Fibroblast of skin of left biceps (primary cell): ENCODE results near the gene IGFBPL1.
"Not testable (repeated sequence)": the region's sequence is repeated elsewhere in the genome, so short reads cannot be mapped to it uniquely, and the experiment has no call there.

Source experiments
- DNase-seq, 2 experiments: peaks; one replicate each; pipeline ENCODE4 v3.0.0-alpha.2; 2013; ENCODE audit warnings: low read depth in 2 of 2

The IGFBPL1 gene, protein sequence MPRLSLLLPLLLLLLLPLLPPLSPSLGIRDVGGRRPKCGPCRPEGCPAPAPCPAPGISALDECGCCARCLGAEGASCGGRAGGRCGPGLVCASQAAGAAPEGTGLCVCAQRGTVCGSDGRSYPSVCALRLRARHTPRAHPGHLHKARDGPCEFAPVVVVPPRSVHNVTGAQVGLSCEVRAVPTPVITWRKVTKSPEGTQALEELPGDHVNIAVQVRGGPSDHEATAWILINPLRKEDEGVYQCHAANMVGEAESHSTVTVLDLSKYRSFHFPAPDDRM

DNA sequence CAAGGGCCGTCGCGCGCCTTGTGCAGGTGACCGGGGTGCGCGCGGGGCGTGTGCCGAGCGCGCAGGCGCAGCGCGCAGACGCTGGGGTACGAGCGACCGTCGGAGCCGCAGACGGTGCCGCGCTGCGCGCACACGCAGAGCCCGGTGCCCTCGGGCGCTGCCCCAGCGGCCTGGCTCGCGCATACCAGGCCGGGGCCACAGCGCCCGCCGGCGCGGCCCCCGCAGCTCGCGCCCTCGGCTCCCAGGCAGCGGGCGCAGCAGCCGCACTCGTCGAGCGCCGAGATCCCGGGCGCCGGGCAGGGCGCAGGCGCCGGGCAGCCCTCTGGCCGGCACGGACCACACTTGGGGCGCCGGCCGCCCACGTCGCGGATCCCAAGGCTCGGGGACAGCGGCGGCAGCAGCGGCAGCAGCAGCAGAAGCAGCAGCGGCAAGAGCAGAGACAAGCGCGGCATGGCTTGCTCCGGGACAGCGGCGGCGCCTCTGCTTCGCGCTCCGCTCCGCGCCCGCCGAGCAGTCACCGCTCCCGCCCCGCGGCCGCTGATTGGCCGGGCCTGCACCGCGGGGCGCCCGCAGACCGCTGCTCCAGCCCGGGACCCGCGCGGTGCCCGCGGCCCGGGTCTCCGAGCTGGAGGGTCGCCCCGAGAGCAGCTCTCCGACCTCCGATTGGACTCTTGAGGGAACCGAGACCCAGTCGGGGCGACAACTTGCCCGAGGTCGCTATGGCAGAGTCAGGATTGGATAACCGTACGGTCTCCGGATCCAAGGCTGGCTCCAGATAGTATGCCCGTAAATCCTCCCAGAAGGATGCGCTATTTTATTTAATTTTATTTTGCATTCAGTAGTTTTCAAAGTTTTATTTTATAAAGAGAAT, at the start of gene IGFBPL1:
Gene IGFBPL1, minus strand, starts transcription at position 482 of the 871 bp plus-strand sequence. Its CDS starts 30 bp downstream, at position 452.
- DNase-seq = no peak

DNA sequence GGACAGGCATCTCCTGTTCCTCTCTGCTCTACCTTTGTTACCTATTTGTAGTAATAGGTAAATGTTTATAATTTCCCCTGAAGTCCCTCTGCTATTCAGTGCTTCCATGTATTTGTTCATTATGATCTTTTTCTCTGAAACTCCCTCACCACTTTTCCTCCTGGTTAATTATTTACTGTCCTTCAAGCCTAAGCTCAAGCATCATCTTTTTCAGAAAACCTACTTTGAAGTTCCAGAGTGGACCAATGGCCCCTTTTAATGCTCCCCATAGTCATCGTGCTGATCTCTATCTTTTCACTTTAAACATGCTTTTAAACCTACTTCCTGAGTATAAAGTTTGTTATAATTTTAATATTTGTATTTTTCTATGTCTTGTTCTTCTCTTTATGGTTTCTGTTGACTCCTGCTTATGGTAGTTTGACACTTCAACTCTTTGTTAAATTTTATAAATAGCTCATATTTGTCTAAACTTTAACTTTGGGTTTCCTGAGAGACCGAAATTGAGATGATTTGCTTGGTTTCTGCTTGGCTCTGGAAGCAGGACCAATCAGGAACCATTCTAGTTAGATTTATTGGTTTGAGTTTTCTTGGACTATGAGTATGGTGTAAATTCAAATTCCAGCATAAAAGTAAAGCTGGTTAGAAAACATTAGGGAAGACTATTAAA, 48.5 kb upstream of the IGFBPL1 start:
- DNase-seq = not testable (repeated sequence)

DNA sequence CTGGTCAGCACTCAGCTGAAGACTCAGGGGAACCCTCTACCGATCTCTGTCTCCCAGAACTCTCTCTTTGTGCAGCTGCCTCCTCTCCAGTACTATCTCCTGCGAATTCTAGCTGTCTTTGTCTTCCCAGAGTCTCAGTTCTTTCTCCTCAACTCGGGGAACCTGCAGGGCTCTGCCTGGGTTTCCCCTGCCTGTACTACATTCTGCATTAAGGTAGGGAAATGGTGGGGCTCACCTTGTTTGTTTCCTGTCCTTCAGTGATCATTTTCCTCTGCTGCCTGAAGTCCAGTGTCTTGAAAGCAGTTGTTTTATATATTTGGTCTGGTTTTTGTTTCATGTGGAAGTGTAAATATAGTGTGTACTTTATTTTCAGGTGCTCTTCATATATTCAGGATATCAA, 43.1 kb upstream of the IGFBPL1 start:
- no peak for DNase-seq

DNA sequence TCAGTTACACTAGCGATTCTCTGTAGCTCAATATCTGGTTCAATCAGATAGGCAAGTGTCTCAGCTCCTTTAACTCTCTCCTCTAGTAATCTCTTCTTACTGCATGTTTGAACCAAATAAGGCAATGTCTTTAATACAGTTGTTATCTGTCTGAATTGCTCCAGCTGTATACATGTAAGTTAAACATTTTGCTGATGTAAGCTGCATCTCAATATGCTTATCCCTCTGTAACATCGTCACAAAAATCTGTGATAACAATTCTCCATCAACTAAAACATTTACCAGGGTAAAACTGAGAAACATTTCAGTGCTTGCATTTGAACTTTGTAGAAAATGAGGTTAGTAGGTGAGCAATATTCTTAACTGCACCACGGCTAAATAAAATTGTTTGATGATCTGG, 29.6 kb upstream of the IGFBPL1 start:
- no peak for DNase-seq

DNA sequence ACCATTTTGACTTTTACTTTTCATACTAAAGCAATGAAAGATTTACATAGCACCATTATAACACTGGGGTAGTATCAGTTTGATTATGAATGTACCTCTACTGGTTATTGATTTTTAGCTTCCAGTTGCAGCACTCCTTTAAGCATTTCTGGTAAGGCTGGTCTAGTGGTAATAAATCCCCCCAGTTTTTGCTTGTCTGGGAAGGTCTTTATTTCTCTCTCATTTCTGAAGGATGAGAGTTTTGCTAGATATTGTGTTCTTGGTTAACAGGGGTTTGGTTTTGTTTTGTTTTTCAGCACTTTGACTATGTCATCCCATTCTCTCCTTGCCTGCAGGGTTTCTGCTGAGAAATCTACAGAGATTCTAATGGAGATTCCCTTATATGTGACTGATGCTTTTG, 26.9 kb upstream of the IGFBPL1 start:
- DNase-seq = no peak

DNA sequence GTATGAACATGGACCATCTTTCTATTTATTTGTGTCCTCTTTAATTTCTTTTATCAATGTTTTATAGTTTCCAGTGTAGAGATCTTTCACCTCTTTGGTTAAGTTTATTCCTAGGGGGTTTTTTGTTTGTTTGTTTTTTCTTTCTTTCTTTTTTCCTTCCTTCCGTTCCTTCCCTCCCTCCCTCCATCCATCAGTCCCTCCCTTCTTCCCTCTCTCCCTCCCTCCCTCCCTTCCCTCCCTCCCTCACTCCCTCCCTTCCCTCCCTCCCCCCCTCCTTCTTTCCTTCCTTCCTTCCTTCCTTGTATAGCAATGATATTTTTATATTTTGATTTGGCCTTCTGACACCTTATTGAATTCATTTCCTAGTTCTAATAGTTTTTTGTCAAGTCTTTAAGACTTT, 23.4 kb upstream of the IGFBPL1 start:
- DNase-seq = no peak

DNA sequence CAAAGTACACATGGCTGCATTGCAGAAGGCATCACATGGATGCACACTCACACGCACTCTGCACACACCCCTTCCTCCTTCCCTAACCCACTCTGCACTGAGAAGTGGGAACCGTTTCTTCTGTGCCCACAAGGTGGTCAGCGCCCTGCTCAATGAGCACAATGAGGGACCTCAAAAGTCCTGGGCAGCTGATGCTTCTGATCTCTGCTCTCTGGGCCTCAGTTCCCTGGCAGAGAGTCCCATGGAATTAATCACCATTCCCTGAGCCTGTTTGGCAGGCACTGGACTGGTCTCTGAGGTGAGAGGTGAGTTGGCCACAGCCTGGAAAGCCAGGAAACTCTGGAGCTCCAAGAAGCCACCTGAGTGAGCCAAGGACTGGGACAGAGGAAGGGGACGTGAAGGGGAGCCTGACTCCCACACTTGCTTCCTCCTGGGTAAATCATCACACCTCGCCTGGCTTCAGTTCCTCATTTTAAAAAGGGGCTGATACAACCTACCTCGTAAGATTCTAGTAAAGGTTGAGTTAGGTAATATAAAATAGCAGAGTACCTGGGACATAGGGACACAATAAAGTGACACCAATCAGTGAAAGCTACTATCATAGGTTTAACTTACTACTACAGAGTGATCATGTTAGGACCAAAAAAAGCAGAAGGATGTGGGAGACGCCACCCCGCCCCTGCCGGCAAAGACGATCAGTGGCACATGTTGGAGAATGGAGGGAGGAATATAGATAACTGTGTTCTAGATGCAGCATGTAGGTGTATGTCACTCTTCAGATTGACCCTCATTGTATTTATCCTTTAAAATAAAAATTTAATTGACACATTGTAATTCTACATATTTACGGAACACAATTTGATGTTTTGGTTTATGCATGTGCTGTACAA, 21.1 kb upstream of the IGFBPL1 start:
- DNase-seq = no peak

DNA sequence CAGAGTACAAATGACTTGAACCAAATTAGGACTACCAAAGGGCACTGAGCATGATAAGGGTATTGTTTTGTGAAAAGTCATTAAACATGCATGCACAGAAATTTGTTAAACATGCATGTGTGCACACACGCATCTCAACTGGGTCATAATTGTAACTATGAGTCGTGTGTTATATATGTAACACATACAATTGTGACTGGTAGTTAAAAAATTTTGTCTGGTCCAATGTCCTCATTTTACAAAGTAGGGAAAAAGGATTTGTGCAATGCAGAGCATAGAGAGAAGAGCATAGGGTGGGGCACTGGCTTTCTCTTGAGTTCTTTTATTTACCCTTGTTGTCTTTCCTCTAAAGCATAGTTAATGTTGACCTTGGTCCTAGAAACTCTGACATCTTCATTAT, 19.3 kb upstream of the IGFBPL1 start:
- DNase-seq = no peak

DNA sequence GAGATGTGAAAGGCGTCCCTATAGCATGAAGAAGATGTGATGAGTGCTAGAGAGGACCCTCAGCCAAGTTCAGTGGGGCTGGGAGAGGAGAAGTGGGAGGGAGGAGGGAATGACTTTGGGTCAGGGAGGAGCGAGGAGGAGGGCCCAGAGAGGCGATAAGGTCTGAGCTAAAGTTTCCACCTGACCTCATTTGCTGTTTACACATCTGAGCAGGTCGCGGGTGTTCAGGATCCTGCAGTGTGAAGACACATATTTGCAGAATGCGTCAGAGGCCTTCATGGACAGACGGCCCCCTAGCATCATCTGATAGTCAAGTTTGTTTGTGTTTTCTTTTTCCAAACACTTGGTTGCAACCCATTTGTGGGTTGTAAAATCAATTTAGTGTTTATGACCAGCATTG, 18.9 kb upstream of the IGFBPL1 start:
- no peak for DNase-seq

DNA sequence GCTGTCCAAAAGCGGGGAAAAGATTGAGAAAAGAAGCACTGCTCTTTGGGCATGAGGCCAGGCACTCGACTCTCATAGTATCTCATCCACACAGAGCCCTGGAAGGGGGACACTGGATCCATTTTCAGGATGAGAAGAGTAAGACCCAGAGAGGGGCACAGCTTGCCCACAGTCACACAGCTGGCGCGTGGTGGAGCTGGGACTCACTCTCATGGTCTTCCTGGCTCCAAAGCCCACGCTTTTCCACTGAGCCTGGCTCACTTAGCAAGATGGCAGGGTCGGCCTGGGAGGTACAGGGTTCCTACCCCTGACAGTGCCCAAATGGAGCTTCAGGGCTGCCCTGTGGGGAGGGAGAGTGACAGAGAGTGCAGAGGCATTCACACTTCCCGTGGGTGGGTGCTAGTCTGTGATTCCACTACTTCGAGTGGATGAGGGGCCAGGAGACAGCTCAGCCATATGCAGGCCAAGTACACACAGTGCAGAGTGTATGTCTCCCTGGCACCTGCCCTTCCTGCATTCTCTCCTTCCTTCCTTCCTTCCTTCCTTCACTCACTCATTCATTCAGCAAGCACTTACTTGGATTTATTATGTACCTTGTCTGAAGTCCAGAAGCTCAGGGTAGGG, 18.3 kb upstream of the IGFBPL1 start:
- no peak for DNase-seq

DNA sequence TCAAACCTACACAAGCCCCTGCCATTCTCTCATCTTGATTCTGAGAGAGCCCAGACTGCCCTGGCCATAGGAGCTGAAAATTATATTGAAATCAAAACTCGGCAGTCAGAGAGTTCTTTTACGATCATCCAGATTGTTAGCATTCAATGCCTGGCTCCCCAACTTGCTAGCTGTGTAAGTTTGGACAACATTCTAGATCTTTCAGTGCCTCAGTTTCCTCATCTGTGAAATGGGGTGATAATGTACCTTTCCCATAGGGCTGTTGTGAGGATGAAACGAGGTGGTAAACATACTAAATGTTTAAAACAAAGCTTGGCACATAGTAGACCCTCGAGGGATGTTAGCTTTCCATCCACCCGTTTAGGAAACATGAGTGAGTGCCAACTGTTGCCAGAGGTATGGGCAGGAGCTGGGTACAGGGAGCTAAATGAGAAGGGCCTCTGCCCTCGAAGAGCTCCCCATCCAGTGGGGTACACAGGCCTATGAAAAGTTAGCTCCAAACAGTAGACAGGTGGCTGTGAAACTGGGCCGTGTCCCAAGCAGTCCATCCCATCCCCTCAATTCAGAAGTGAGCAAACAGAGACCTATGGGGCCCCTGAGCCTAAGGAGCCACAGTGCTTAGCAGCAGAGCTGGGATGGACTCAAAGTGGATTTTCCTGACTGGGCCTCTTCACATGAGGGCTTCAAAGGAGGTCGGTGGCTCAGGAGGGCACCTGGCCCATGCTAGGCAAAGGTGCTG, 17.3 kb upstream of the IGFBPL1 start:
- no peak for DNase-seq

DNA sequence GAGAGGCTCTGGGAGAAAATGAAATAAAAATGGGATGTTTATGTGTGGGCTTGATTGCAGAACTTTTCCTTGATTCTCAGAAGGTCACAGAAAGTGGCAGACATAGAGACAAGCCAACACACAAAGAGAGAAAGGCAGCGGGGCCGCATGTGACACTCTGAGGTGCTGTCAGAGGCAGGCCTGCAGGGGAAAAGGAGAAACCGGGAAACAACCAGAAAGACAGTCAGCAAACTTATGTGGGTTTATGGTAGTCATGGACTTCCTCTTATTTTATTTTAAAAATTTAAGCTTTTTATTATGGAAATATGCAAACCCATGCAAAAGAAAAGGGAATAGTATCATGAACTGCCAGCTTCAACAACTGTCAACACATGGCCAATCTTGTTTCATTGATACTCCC, 16.3 kb upstream of the IGFBPL1 start:
- DNase-seq = no peak

DNA sequence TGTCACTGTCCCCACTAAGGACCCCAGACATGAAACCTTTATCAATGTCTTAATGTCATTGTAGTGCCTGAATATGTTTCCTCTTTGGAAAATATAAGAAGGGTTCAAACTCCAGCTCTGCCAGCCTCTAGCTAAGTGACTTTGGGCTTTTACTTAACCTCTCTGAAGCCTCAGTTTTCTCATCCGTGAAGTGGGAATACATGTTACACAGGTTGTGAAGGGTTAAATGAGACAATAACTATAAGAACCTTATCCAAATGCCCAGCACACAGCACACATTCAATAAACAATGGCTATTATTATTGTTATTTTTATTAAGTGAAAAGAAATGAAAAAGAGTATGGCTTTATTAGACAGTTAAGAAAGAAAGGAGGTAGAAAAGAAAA, 15.7 kb upstream of the IGFBPL1 start:
- no peak for DNase-seq

DNA sequence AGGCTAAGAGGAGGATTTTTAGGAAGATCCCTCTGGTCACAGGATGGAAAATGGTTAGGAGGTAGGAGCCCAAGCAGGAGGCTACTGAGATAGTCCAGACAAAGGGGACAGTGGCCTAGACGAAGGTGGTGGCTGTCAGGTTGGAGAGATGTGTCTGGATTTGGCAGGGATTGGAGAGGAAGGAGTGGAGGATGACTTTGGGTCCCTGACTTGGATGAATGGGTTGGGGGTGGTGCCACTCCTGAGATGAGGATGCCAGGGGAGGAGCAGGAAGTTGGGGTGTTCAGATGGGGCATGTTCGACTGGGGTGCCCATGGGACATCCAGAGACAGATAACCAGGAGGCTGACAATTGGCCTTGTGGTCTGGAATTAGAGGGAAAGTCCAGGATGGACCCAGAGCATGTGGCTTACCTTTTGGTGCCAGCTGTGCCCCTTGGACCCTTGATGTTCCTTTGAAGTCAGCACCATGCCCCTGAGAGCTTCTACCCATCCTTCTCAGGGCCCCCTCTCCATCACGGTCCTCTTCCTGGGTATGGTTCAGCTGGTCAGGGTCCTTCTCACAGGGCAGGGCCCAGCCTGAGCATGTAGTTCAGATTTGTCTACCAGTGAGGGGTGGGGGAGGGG, 15.1 kb upstream of the IGFBPL1 start:
- no peak for DNase-seq

DNA sequence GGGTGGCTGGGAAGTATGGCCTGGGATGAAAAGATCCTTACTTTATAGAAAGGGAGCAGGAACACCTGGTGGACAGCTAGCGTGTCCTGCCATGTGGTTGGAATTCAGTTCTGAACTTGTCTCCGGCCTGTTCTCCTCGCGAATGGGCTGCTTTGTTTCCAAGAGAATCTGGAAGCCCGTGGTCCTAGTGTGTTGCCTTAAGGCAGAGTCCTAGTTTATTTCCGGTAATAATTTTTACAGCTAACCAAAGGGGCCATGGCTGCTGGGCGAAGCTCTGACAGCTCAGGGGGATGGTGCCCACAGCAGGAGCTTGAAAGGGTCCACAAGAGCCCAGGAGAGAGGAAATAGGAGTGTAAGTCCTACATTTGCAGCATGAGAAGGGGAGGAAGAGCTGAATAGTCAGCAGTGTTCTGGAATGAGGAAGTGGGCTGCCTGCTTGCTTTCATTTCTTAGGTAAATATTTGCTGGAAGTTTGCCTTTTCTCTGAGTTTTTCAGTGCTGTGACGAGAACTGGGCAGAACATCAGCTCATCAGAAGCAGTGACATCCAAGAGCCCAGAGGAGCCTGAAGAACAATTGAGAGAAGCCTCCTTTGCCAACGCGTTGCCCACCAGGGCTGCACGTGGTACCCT, 13.1 kb upstream of the IGFBPL1 start:
- DNase-seq = no peak

DNA sequence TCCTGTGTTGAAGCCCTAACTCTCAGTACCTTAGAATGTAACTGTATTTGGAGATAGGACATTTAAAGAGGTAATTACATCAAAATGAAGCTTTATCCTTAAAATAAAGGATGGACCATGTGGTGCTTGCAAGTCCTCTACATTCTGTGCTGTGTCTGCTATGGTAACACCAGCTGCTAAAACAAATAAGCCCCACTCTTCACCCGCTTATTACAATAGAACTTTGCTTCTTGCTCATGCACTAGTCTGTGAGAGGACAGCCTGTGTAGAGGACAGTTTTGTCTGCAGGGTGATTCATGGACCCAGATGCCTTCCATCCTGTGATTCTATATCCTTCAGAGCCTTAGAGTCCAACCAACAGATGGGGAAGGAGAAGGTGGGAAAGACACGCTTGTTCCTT, 12.5 kb upstream of the IGFBPL1 start:
- no peak for DNase-seq

DNA sequence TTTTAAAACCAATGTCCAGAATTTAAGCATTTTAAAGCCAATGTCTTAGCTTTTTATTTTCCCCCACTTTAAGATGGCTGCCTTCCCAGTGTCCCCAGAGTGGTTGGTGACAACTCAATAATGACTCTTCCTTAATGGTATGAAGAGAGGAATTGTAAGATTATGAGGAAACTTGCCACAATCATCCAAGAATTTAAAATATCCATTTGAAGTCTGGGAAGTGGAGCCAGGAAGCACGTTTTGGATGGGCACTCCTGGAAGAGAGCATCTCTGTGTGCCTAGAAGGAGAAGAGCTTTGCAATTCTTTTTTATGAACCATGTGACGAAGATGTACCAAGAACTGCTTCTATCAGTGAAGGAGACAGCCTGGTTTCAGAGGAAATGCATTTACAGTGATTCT, 11.3 kb upstream of the IGFBPL1 start:
- peak in 1 of 2 experiments; percentile 26 for DNase-seq

DNA sequence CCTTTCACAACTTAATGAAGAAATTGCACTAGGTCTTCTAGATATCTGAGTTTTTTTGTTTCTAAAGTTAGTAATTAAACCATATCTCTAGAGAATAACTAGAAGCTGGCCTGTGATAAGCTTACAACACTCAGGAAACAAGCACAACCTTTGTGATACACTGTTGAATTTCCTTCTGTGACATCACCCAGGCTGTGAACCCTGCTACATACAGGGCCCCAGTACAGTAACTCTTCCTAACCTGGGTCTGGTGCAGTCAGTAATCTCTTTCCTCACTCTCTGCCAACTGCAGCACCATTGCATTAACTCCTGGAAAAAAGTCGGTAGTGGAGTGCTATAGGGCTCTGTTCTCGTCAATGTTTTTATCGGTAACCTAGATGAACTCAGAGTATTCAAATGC, 10.6 kb upstream of the IGFBPL1 start:
- no peak for DNase-seq

DNA sequence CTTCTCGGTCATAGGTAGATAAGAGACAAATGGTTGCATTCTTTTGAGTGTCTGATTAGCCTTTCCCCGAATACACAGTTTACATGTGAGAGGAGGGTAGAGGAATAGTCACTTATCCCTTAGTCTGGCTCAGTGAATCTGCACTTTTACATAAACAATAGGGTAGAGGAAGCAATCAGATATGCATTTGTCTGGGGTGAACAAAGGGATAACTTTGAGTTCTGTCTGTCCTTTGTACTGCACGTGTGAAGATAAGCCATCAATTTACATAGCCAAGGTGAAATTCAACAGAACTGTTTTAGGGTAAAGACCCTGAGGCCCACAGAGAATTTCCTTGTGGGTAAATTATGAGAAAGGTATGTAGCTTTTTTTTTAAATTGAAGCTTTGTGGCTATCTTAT, 10.1 kb upstream of the IGFBPL1 start:
- DNase-seq = no peak
